Fibroblast of lung (primary cell): ENCODE results near the gene TRIM44.

Source experiments
- EZH2 ChIP-seq: IDR thresholded peaks from 2 replicates; pipeline ENCODE4 v1.5.1; 2012; ENCODE audit warnings: low read length, control low read depth, mild to moderate bottlenecking; ENCODE audit errors: missing control alignments
- TF ChIP-seq, protein P1 (sequence below), 2 donors: IDR thresholded peaks in 1 of 2; conservative IDR thresholded peaks in 1 of 2; 1 replicate in 1 of 2; 2 replicates in 1 of 2; pipeline ENCODE4 v1.5.1; 2011 to 2012; ENCODE audit warnings: low read length in 2 of 2, control low read depth in 1 of 2, inconsistent platforms in 1 of 2, low read depth in 1 of 2, mild to moderate bottlenecking in 1 of 2

DNA sequence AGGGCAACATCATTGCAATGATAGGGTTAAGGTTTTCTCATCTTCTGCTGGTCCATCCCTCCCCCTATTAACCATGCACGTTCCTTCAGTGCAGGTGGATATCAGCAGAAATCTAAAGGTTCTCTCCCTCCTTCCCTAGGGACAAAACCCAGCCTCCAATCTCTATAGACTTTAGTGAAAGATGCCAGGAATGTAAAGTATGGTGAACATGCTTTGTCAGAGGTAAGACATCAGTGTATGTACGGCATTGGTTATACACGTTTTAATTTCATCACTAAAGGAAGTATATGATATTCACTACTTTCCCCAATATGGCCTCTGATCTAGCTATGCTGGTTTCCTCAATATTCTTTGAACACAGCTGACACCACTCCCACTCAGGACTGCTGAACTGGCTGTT is 200.1 kb downstream of the TRIM44 start:
- TF ChIP-seq, protein P1, sequence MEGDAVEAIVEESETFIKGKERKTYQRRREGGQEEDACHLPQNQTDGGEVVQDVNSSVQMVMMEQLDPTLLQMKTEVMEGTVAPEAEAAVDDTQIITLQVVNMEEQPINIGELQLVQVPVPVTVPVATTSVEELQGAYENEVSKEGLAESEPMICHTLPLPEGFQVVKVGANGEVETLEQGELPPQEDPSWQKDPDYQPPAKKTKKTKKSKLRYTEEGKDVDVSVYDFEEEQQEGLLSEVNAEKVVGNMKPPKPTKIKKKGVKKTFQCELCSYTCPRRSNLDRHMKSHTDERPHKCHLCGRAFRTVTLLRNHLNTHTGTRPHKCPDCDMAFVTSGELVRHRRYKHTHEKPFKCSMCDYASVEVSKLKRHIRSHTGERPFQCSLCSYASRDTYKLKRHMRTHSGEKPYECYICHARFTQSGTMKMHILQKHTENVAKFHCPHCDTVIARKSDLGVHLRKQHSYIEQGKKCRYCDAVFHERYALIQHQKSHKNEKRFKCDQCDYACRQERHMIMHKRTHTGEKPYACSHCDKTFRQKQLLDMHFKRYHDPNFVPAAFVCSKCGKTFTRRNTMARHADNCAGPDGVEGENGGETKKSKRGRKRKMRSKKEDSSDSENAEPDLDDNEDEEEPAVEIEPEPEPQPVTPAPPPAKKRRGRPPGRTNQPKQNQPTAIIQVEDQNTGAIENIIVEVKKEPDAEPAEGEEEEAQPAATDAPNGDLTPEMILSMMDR (conservative IDR thresholded peaks at IDR 0.05 in 1 of 2, IDR thresholded peaks at IDR 0.05 in 1 of 2; ENCODE audit: low read depth in 1 of 2, low read length in 2 of 2) = no peak
- TF ChIP-seq EZH2 = no peak
